ENCODE data around the gene ANKRD24. TPM values are rescaled to one million over a fixed set of nuclear protein-coding genes. Genes with fewer than 3 reads are reported as not detected.

ANKRD24 gene
- total RNA-seq, 1 experiment from 2014 or later, result 0.26 TPM

GRCh38 chr19:4183967-4184717, 1.7 kb downstream of the ANKRD24 start:
- no peak overlapping the region for H3K27ac ChIP-seq (ENCODE audit: low read length)
- ATAC-seq (no peak), DNase-seq (ENCODE audit: low read depth, low spot score) (no peak)
- CTCF ChIA-PET, result interaction anchor here (0.5 kb wide), 1 partner anchor 196 kb away, joined by 4 read pairs; no protein-coding TSS in a partner anchor
- H3K4me3 ChIP-seq (ENCODE audit: low read depth in 2 of 2, low read length in 2 of 2), result no peak overlapping the region
- in situ Hi-C loops (cut with HindIII; ENCODE audit: low pct_unique_long_range_greater_than_20kb, low sequenced_read_pairs), result no loop called here
- H3K36me3 ChIP-seq (ENCODE audit: control insufficient read depth, insufficient read depth, low read length), result peaks cover 3% of the 10 kb centered on the region; the same call in 1 of the 2 replicates
- no TSS peak for BruUV-seq (replicated peaks)
- H3K9me3 ChIP-seq (ENCODE audit: control insufficient read depth, insufficient read depth, low read depth, low read length), result no peaks in the 10 kb centered on the region
- TF ChIP-seq REST (IDR thresholded peaks at IDR 0.05; ENCODE audit: insufficient read depth in 1 of 2, low read depth in 2 of 2, low read length in 1 of 2) (no peak), POLR2AphosphoS5 (IDR thresholded peaks at IDR 0.05; ENCODE audit: low read depth, low read length) (no peak), SIN3A (IDR thresholded peaks at IDR 0.05; ENCODE audit: borderline replicate concordance, insufficient read depth, low read depth, low read length) (no peak), TCF7L2 (IDR thresholded peaks at IDR 0.05; ENCODE audit: low read depth, low read length) (no peak), CTCF (IDR thresholded peaks at IDR 0.05) (no peak)
- intact Hi-C loops (cut with micrococcal nuclease; ENCODE audit: unreplicated experiment), result no loop called here
- POLR2A ChIA-PET, result interaction anchor here (0.6 kb wide), 1 partner anchor 197 kb away, joined by 15 read pairs; no protein-coding TSS in a partner anchor
- H3K27me3 ChIP-seq (ENCODE audit: control insufficient read depth, insufficient read depth, low read length), result no peaks in the 10 kb centered on the region
- H3K4me1 ChIP-seq (ENCODE audit: control insufficient read depth, insufficient read depth, low read length), result no peaks in the 10 kb centered on the region; the same call in none of the 2 replicates

- no TSS peak for BruUV-seq (replicated peaks)
- DNase-seq (ENCODE audit: low read depth, low spot score) (no peak), ATAC-seq (no peak)
- Histone ChIP-seq H3K36me3 (ENCODE audit: control insufficient read depth, insufficient read depth, low read length) (peaks cover 3% of the 10 kb centered on the region; the same call in 1 of the 2 replicates), H3K9me3 (ENCODE audit: control insufficient read depth, insufficient read depth, low read depth, low read length) (no peaks in the 10 kb centered on the region), H3K4me3 (ENCODE audit: low read depth in 2 of 2, low read length in 2 of 2) (no peak overlapping the region), H3K4me1 (ENCODE audit: control insufficient read depth, insufficient read depth, low read length) (no peaks in the 10 kb centered on the region; the same call in none of the 2 replicates), H3K27ac (ENCODE audit: low read length) (no peak overlapping the region), H3K27me3 (ENCODE audit: control insufficient read depth, insufficient read depth, low read length) (no peaks in the 10 kb centered on the region)
- ChIA-PET POLR2A (interaction anchor here (0.6 kb wide), 1 partner anchor 197 kb away, joined by 15 read pairs; no protein-coding TSS in a partner anchor), CTCF (interaction anchor here (0.5 kb wide), 1 partner anchor 197 kb away, joined by 4 read pairs; no protein-coding TSS in a partner anchor)
- in situ Hi-C loops (cut with HindIII; ENCODE audit: low pct_unique_long_range_greater_than_20kb, low sequenced_read_pairs) (no loop called here), intact Hi-C loops (cut with micrococcal nuclease; ENCODE audit: unreplicated experiment) (no loop called here)
- TF ChIP-seq POLR2AphosphoS5 (IDR thresholded peaks at IDR 0.05; ENCODE audit: low read depth, low read length) (no peak), CTCF (IDR thresholded peaks at IDR 0.05) (no peak), REST (IDR thresholded peaks at IDR 0.05; ENCODE audit: insufficient read depth in 1 of 2, low read depth in 2 of 2, low read length in 1 of 2) (no peak), SIN3A (IDR thresholded peaks at IDR 0.05; ENCODE audit: borderline replicate concordance, insufficient read depth, low read depth, low read length) (no peak), TCF7L2 (IDR thresholded peaks at IDR 0.05; ENCODE audit: low read depth, low read length) (no peak)
Measured at GRCh38 chr19:4184718-4185352, 2.3 kb downstream of the ANKRD24 start.
